B cell (primary cell): Measurements from ENCODE around the gene RENBP. TPM values are rescaled to one million over a fixed set of nuclear protein-coding genes. Genes with fewer than 3 reads are reported as not detected.

Experiments
- ATAC-seq: fragments of 200-7000 bp; cut with Tn5 transposase; one replicate; pipeline ENCODE4 v1.10.0; 2021; ENCODE audit warnings: low read depth, mild to moderate bottlenecking, moderate number of reproducible peaks, moderate library complexity
- CTCF ChIA-PET: fragments of 350-600 bp; sonication (Branson Sonifier 250); formaldehyde crosslinking; loops from one replicate; lab custom pipeline; 2021; ENCODE audit warnings: antibody characterized with exemption, inconsistent platforms; lab: Charles Lee
- POLR2A ChIA-PET: fragments of 350-600 bp; sonication (Branson Sonifier 250); formaldehyde crosslinking; loops from one replicate; lab custom pipeline; 2021; ENCODE audit warnings: antibody characterized with exemption; lab: Charles Lee
- DNase-seq: peaks from one replicate; pipeline ENCODE4 v3.0.0; 2013
- H2AFZ ChIP-seq: 2 replicates; pipeline ENCODE4 v1.6.1; 2012; ENCODE audit warnings: mild to moderate bottlenecking, low read depth, low read length; ENCODE audit not compliant: insufficient read depth, poor library complexity, severe bottlenecking
- H3K27ac ChIP-seq, 2 donors: 1 replicate in 1 of 2; 2 replicates in 1 of 2; pipeline ENCODE4 v1.5.1; 2012 to 2013; ENCODE audit warnings: low read length in 2 of 2, mild to moderate bottlenecking in 2 of 2, moderate library complexity in 1 of 2
- H3K27me3 ChIP-seq, 4 experiments: fragments of 200-600 bp in 1 of 4; sonication (generic) in 1 of 4; replicated peaks in 1 of 4; 1 replicate in 2 of 4; 2 replicates in 2 of 4; pipeline versions ENCODE4 v1.6.1 to v1.7.0; 2013 to 2016; ENCODE audit warnings: low read length in 3 of 4, mild to moderate bottlenecking in 2 of 4, mixed read lengths in 1 of 4, moderate library complexity in 1 of 4; ENCODE audit not compliant: insufficient read depth in 4 of 4, control insufficient read depth in 3 of 4; ENCODE audit errors: control extremely low read depth in 1 of 4
- H3K36me3 ChIP-seq, 2 experiments: replicated peaks in 1 of 2; 1 replicate in 1 of 2; 2 replicates in 1 of 2; pipeline versions ENCODE4 v1.6.1 to v1.7.1; 2013; ENCODE audit warnings: low read length in 1 of 2; ENCODE audit not compliant: insufficient read depth in 2 of 2, control insufficient read depth in 1 of 2; ENCODE audit errors: control extremely low read depth in 1 of 2, extremely low read depth in 1 of 2
- H3K4me1 ChIP-seq, 2 donors: fragments of 200-600 bp in 1 of 2; sonication (generic) in 1 of 2; 1 replicate in 1 of 2; 2 replicates in 1 of 2; pipeline versions ENCODE4 v1.5.1 to v1.6.1; 2013 to 2017; ENCODE audit warnings: low read length in 2 of 2; ENCODE audit not compliant: control insufficient read depth in 2 of 2, insufficient read depth in 2 of 2
- H3K4me2 ChIP-seq: replicated peaks from 2 replicates; pipeline ENCODE3; 2012; ENCODE audit warnings: mild to moderate bottlenecking, low read depth, low read length; ENCODE audit not compliant: poor library complexity, severe bottlenecking
- H3K4me3 ChIP-seq, 5 experiments: fragments of 200-600 bp in 1 of 5; sonication (generic) in 1 of 5; 1 replicate in 3 of 5; 2 replicates in 2 of 5; pipeline versions ENCODE4 v1.5.1 to v1.7.0; 2011 to 2016; ENCODE audit warnings: low read length in 4 of 5, mild to moderate bottlenecking in 4 of 5, low read depth in 2 of 5, control low read depth in 1 of 5, moderate library complexity in 1 of 5; ENCODE audit not compliant: insufficient read depth in 1 of 5; ENCODE audit errors: control extremely low read depth in 1 of 5, extremely low read depth in 1 of 5
- H3K79me2 ChIP-seq: fragments of 200-600 bp; sonication (generic); one replicate; pipeline ENCODE4 v1.6.0; 2016; ENCODE audit warnings: low read length; ENCODE audit not compliant: control insufficient read depth, insufficient read depth
- H3K9ac ChIP-seq: fragments of 200-600 bp; sonication (generic); 2 replicates; pipeline ENCODE4 v1.6.1; 2017; ENCODE audit warnings: mild to moderate bottlenecking, low read length, moderate library complexity
- H3K9me3 ChIP-seq, 3 donors: one replicate each; pipeline versions ENCODE4 v1.6.1 to v1.7.1; 2013; ENCODE audit warnings: low read length in 2 of 3; ENCODE audit not compliant: control insufficient read depth in 2 of 3, insufficient read depth in 1 of 3; ENCODE audit errors: control extremely low read depth in 1 of 3
- H4K20me1 ChIP-seq: 2 replicates; pipeline ENCODE4 v1.6.0; 2012; ENCODE audit warnings: mild to moderate bottlenecking, low read length; ENCODE audit not compliant: insufficient read depth, control insufficient read depth, poor library complexity, severe bottlenecking
- H3K27ac Mint-ChIP-seq: one replicate; pipeline ENCODE4 v1.8.0; 2021; ENCODE audit warnings: mixed read lengths
- H3K27me3 Mint-ChIP-seq: one replicate; pipeline ENCODE4 v1.8.0; 2021; ENCODE audit warnings: mixed read lengths
- H3K4me1 Mint-ChIP-seq: one replicate; pipeline ENCODE4 v1.8.0; 2021; ENCODE audit warnings: mixed read lengths
- H3K4me3 Mint-ChIP-seq: one replicate; pipeline ENCODE4 v1.8.0; 2021; ENCODE audit warnings: mixed read lengths
- H3K9me3 Mint-ChIP-seq: one replicate; pipeline ENCODE4 v1.8.0; 2022; ENCODE audit warnings: mixed read lengths; ENCODE audit not compliant: insufficient read depth
- CTCF ChIP-seq: fragments of 200-600 bp; IDR thresholded peaks from one replicate; pipeline ENCODE4 v1.8.0; 2022; ENCODE audit warnings: antibody characterized with exemption, mild to moderate bottlenecking
- EZH2 ChIP-seq: IDR thresholded peaks from 2 replicates; pipeline ENCODE4 v1.6.1; 2012; ENCODE audit warnings: borderline replicate concordance, low read depth, mild to moderate bottlenecking, moderate library complexity, low read length; ENCODE audit not compliant: insufficient read depth, poor library complexity, severe bottlenecking
- WGBS: methylation state at CpG from one replicate; pipeline ENCODE4 v1.1.5; 2013; ENCODE audit warnings: missing lambda C conversion rate; ENCODE audit not compliant: insufficient coverage; 5-methylcytosine and 5-hydroxymethylcytosine counted together
- intact Hi-C: fragments of 100-400 bp; cut with micrococcal nuclease; formaldehyde crosslinking; loops from one replicate; pipeline ENCODE4 v1.10.0; 2022
- polyA plus RNA-seq: library from polyadenylated mRNA; depleted of rRNA; stranded (reverse); fragments of >200 nt; gene quantifications from 2 replicates; pipeline ENCODE4 v1.2.3, GENCODE V29; 2012
- total RNA-seq, 2 donors: library from RNA; stranded (reverse); fragments of 120-200 nt in 1 of 2; gene quantifications; 1 replicate in 1 of 2; 2 replicates in 1 of 2; pipeline versions ENCODE4 v1.2.3 to v1.2.4, GENCODE V29; 2013 to 2022

RENBP gene
- total and polyA plus RNA-seq, 2 donors (not counting 1 experiment from before 2014, with no cell fraction given), result 30.6 to 39.2 TPM

DNA sequence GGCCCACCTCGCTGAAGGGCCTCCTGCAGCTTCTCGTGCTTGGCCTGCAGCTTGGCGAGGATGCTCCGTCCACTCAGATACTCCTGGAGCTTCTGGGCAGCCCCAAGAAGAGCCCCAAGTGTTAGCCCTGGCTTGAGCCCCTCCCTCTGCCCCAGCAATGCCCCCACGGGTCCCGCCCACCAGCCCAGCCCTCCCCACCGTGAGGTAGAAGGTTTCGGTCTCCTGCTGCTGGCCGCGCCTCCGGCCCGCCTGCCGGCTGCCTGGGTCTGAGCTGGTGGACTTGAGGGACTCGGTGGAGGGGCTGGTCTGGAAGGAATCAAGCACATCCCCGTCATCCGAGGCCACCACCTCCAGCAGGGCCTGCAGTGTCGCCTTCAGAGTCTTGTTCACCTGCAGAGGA is 31.2 kb downstream of the RENBP start:
- ChIA-PET CTCF (interaction anchor here (0.9 kb wide), 1 partner anchor 10 kb away, joined by 3 read pairs; no protein-coding TSS in a partner anchor), POLR2A (interaction anchor here (0.6 kb wide), 1 partner anchor 615 kb away, joined by 5 read pairs; no protein-coding TSS in a partner anchor)
- no peaks in the 10 kb centered on the region for H3K27me3 Mint-ChIP-seq
- ATAC-seq, result no peak
- H3K4me3 Mint-ChIP-seq, result no peak overlapping the region
- peaks cover 54% of the 10 kb centered on the region for H4K20me1 ChIP-seq
- no peaks in the 10 kb centered on the region for H3K4me1 ChIP-seq
- peaks cover 0 to 47% of the 10 kb centered on the region in 2 experiments for H3K36me3 ChIP-seq
- DNase-seq, result no peak
- H3K79me2 ChIP-seq, result peaks cover 7% of the 10 kb centered on the region
- no peaks in the 10 kb centered on the region for H3K4me1 Mint-ChIP-seq
- WGBS, result 100% methylated on average over 4 of the region's 17 CpGs
- no peak overlapping the region for H3K27ac ChIP-seq
- intact Hi-C loops, result no loop called here
- no peak overlapping the region for H3K4me3 ChIP-seq
- no peak overlapping the region for H2AFZ ChIP-seq
- H3K9me3 Mint-ChIP-seq, result no peaks in the 10 kb centered on the region
- TF ChIP-seq CTCF (no peak), EZH2 (no peak)
- H3K27ac Mint-ChIP-seq, result no peak overlapping the region
- no peak overlapping the region for H3K9ac ChIP-seq
- no peaks in the 10 kb centered on the region for H3K9me3 ChIP-seq
- no peak overlapping the region for H3K4me2 ChIP-seq
- H3K27me3 ChIP-seq, result no peaks in the 10 kb centered on the region

GRCh38 chrX:153911798-153912197 is 32.6 kb downstream of the RENBP start:
- Histone ChIP-seq H3K9me3 (no peaks in the 10 kb centered on the region), H3K27me3 (no peaks in the 10 kb centered on the region), H3K4me1 (no peaks in the 10 kb centered on the region), H2AFZ (no peak overlapping the region), H3K79me2 (peaks cover 4% of the 10 kb centered on the region), H3K36me3 (peaks cover 0 to 51% of the 10 kb centered on the region in 2 experiments), H3K4me2 (no peak overlapping the region), H3K9ac (no peak overlapping the region), H4K20me1 (peaks cover 50% of the 10 kb centered on the region), H3K27ac (no peak overlapping the region), H3K4me3 (no peak overlapping the region)
- no peak for TF ChIP-seq EZH2
- no peak for TF ChIP-seq CTCF
- ATAC-seq (no peak), DNase-seq (no peak)
- H3K9me3 Mint-ChIP-seq, result no peaks in the 10 kb centered on the region
- H3K4me1 Mint-ChIP-seq, result no peaks in the 10 kb centered on the region
- peak overlapping the region; percentile 32 for H3K27ac Mint-ChIP-seq
- H3K27me3 Mint-ChIP-seq, result no peaks in the 10 kb centered on the region
- WGBS, result 100% methylated on average over 2 of the region's 6 CpGs
- no peak overlapping the region for H3K4me3 Mint-ChIP-seq
- intact Hi-C loops, result no loop called here
- CTCF ChIA-PET, result interaction anchor here (1.5 kb wide), 1 partner anchor 13 kb away, joined by 5 read pairs; no protein-coding TSS in a partner anchor
- POLR2A ChIA-PET, result no interaction called here
